ENCODE data around the gene SBK1. TPM values are rescaled to one million over a fixed set of nuclear protein-coding genes. Genes with fewer than 3 reads are reported as not detected.

Gene SBK1
- total and polyA plus RNA-seq, 5 donors from 2014 or later, result 2.0 to 20.2 (median 3.4) TPM

DNA sequence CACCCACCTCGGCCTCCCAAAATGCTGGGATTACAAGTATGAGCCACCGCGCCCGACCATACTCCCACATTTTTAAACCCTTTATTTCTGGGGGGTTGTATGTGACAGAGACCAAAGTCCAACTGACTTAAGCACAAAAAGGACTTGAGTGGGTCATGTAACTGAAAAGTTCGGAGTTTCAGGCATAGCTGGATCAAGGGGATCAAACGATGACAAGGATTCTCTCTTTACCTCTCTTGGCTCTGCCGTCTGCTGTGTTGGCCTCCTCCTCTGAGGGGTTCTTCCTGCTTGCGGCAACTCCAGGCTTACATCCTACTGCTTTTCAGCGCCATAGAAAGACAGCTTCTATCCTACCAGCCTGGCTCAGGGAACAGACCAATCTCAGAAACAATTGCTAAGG is 9.2 kb upstream of the SBK1 start:
- Mint-ChIP-seq H3K4me3 (no peak overlapping the region), H3K36me3 (no peaks in the 10 kb centered on the region), H3K27ac (peak overlapping the region in 1 of 3 donors; percentile 79), H3K9me3 (peaks cover 0 to 1% (median 0%) of the 10 kb centered on the region in 7 donors), H3K4me1 (peaks cover 0 to 17% (median 0%) of the 10 kb centered on the region in 4 donors), H3K27me3 (no peaks in the 10 kb centered on the region)
- DNase-seq (no peak), ATAC-seq (ENCODE audit: low read depth in 2 of 2) (no peak)
- H3K27ac ChIP-seq (ENCODE audit: insufficient read depth, low read length, poor library complexity, severe bottlenecking), result no peak overlapping the region
- no peak overlapping the region for H3K4me3 ChIP-seq (ENCODE audit: low read depth, low read length)
- H3K4me1 ChIP-seq (ENCODE audit: control insufficient read depth, insufficient read depth, low read length, poor library complexity, severe bottlenecking), result peaks cover 11% of the 10 kb centered on the region
- H3K9me3 ChIP-seq (ENCODE audit: control insufficient read depth in 2 of 2, low read length in 2 of 2), result no peaks in the 10 kb centered on the region
- no peaks in the 10 kb centered on the region for H3K27me3 ChIP-seq (ENCODE audit: control insufficient read depth, insufficient read depth, low read length)
- no peaks in the 10 kb centered on the region for H3K36me3 ChIP-seq (ENCODE audit: control insufficient read depth, insufficient read depth, low read length)

DNA sequence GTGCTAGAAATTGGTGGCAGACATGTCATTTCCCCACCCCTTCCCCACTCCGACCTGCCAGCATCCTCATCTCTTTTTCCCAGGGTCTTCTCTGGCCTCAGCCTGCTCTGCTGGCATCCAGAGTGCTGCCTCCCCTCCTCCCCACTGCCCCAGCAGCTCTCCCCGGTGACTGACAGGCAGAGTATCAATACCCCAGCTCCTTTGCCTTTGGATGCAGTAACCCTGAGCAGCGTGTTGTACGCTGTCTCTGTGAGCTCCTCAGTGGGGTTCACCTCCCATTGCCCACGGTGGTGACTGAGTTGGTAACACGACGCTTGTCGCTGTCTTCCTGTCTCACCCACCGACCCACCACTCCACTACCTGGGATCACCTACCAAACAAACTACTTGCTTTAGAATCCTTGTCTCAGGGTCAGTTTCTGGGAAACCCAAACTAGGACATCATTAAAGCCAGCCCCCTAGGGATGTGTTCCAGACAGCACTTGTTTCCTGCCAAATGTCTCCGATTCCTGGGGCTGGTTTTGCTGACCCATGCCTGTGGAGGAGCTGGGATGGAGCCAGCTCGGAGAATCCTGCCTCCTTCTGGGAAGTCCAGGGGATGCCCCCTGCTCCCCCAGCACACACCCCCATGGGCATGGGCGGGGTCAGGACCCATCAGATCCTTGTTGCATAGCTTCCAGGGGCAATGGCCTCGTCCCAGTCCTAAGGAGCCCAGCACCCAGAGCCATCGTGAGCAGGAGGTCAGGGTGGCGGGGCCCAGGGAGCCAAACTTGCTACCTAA is 8.3 kb upstream of the SBK1 start:
- Histone ChIP-seq H3K36me3 (ENCODE audit: control insufficient read depth, insufficient read depth, low read length) (no peaks in the 10 kb centered on the region), H3K4me3 (ENCODE audit: low read depth, low read length) (no peak overlapping the region), H3K27ac (ENCODE audit: insufficient read depth, low read length, poor library complexity, severe bottlenecking) (no peak overlapping the region), H3K27me3 (ENCODE audit: control insufficient read depth, insufficient read depth, low read length) (no peaks in the 10 kb centered on the region), H3K9me3 (ENCODE audit: control insufficient read depth in 2 of 2, low read length in 2 of 2) (no peaks in the 10 kb centered on the region), H3K4me1 (ENCODE audit: control insufficient read depth, insufficient read depth, low read length, poor library complexity, severe bottlenecking) (peaks cover 6% of the 10 kb centered on the region)
- Mint-ChIP-seq H3K27ac (peak overlapping the region in 2 of 3 donors; percentile 52 to 71), H3K27me3 (no peaks in the 10 kb centered on the region), H3K9me3 (peaks cover 0 to 1% (median 0%) of the 10 kb centered on the region in 7 donors), H3K4me1 (peaks cover 0 to 20% (median under 1%) of the 10 kb centered on the region in 4 donors), H3K4me3 (peak overlapping the region in 1 of 4 donors; percentile 54), H3K36me3 (no peaks in the 10 kb centered on the region)
- no peak for ATAC-seq (ENCODE audit: low read depth in 2 of 2)
- no peak for DNase-seq

DNA sequence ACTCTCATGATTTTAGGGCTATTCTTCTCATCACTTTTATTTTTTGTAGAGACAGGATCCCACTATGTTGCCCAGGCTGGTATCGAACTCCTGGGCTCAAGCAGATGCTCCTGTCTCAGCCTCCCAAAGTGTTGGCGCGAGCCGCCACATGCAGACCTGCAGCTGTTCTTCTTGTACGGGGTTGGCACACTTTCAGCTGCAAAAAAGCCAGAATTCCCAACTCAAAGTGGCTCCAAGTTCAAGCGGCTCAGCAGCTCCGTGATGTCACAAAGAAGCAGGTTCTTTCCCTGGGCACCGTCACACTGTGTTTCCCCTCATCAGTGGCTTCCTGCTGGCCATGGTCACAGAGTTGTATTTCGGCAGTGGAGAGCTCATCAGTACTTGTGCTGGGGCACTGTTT is 6.7 kb upstream of the SBK1 start:
- no peaks in the 10 kb centered on the region for H3K36me3 Mint-ChIP-seq
- no peaks in the 10 kb centered on the region for H3K27me3 ChIP-seq (ENCODE audit: control insufficient read depth, insufficient read depth, low read length)
- H3K27ac Mint-ChIP-seq, result peak overlapping the region in 1 of 3 donors; percentile 3
- H3K27ac ChIP-seq (ENCODE audit: insufficient read depth, low read length, poor library complexity, severe bottlenecking), result no peak overlapping the region
- H3K36me3 ChIP-seq (ENCODE audit: control insufficient read depth, insufficient read depth, low read length), result no peaks in the 10 kb centered on the region
- no peaks in the 10 kb centered on the region for H3K4me1 ChIP-seq (ENCODE audit: control insufficient read depth, insufficient read depth, low read length, poor library complexity, severe bottlenecking)
- H3K9me3 Mint-ChIP-seq, result peaks cover 0 to 3% (median 0%) of the 10 kb centered on the region in 7 donors
- peak overlapping the region in 2 of 4 donors; percentile 44 to 61 for H3K4me3 Mint-ChIP-seq
- H3K27me3 Mint-ChIP-seq, result no peaks in the 10 kb centered on the region
- ATAC-seq (ENCODE audit: low read depth in 2 of 2) (no peak), DNase-seq (no peak)
- H3K9me3 ChIP-seq (ENCODE audit: control insufficient read depth in 2 of 2, low read length in 2 of 2), result no peaks in the 10 kb centered on the region
- no peak overlapping the region for H3K4me3 ChIP-seq (ENCODE audit: low read depth, low read length)
- peaks cover 0 to 29% (median 6%) of the 10 kb centered on the region in 4 donors for H3K4me1 Mint-ChIP-seq

DNA sequence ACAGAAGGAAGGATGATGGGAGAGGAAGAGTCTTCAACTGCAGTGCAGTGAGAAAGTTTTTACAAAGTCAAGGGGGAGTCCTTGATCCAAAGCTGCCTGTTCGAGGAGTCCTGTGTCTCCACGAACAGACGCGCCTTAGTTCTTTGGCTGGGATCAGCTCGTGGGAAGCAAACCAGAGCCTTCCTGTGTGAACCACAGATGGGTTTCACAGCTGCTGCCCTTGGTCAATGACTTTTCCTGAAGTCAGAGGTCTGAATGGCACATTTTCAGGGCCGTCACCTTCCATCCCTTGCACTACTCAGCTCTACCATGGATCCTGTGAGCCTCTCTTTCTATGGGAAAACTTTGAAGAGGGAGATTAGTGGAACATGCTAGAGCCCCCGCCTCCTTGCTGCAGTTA is 4.2 kb upstream of the SBK1 start:
- no peak overlapping the region for H3K4me3 ChIP-seq (ENCODE audit: low read depth, low read length)
- no peak for ATAC-seq (ENCODE audit: low read depth in 2 of 2)
- no peaks in the 10 kb centered on the region for H3K36me3 ChIP-seq (ENCODE audit: control insufficient read depth, insufficient read depth, low read length)
- no peaks in the 10 kb centered on the region for H3K27me3 ChIP-seq (ENCODE audit: control insufficient read depth, insufficient read depth, low read length)
- H3K4me1 ChIP-seq (ENCODE audit: control insufficient read depth, insufficient read depth, low read length, poor library complexity, severe bottlenecking), result peaks cover 11% of the 10 kb centered on the region
- Mint-ChIP-seq H3K9me3 (peaks cover 0 to 3% (median 0%) of the 10 kb centered on the region in 7 donors), H3K4me1 (peaks cover 0 to 40% (median 12%) of the 10 kb centered on the region in 4 donors), H3K27me3 (peaks cover 6% of the 10 kb centered on the region), H3K36me3 (no peaks in the 10 kb centered on the region), H3K4me3 (no peak overlapping the region), H3K27ac (peak overlapping the region; percentile 28 to 84 (median 55))
- DNase-seq, result no peak
- H3K9me3 ChIP-seq (ENCODE audit: control insufficient read depth in 2 of 2, low read length in 2 of 2), result no peaks in the 10 kb centered on the region
- no peak overlapping the region for H3K27ac ChIP-seq (ENCODE audit: insufficient read depth, low read length, poor library complexity, severe bottlenecking)

DNA sequence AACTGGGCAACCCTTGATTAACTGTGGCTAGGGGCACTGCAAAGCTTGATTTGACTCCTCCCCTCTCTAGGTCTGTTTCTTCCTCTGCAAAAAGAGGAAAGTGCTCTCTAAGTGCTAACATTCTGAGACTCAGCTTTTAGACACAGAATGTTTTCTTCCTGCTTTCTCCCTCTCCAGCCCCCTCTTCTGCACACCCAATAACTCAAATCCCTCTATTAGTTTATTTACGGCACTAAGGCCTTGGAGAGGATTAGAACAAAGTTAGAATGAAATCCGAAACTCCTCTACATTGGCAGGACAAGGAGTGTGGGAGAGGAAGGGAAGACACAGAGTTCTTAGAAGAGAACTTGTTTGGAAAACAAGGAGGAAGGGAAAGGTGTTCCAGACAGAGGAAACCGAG is 3.3 kb upstream of the SBK1 start:
- Histone ChIP-seq H3K4me1 (ENCODE audit: control insufficient read depth, insufficient read depth, low read length, poor library complexity, severe bottlenecking) (peaks cover 20% of the 10 kb centered on the region), H3K27me3 (ENCODE audit: control insufficient read depth, insufficient read depth, low read length) (no peaks in the 10 kb centered on the region), H3K9me3 (ENCODE audit: control insufficient read depth in 2 of 2, low read length in 2 of 2) (no peaks in the 10 kb centered on the region), H3K27ac (ENCODE audit: insufficient read depth, low read length, poor library complexity, severe bottlenecking) (no peak overlapping the region), H3K36me3 (ENCODE audit: control insufficient read depth, insufficient read depth, low read length) (no peaks in the 10 kb centered on the region), H3K4me3 (ENCODE audit: low read depth, low read length) (no peak overlapping the region)
- DNase-seq, result peak in 1 of 3 donors; percentile 22
- no peak for ATAC-seq (ENCODE audit: low read depth in 2 of 2)
- Mint-ChIP-seq H3K36me3 (no peaks in the 10 kb centered on the region), H3K27me3 (peaks cover 6% of the 10 kb centered on the region), H3K4me1 (peaks cover 0 to 46% (median 15%) of the 10 kb centered on the region in 4 donors), H3K9me3 (peaks cover 0 to 3% (median 0%) of the 10 kb centered on the region in 7 donors), H3K4me3 (peak overlapping the region in 2 of 4 donors; percentile 51 to 95), H3K27ac (peak overlapping the region in 2 of 3 donors; percentile 59 to 60)

DNA sequence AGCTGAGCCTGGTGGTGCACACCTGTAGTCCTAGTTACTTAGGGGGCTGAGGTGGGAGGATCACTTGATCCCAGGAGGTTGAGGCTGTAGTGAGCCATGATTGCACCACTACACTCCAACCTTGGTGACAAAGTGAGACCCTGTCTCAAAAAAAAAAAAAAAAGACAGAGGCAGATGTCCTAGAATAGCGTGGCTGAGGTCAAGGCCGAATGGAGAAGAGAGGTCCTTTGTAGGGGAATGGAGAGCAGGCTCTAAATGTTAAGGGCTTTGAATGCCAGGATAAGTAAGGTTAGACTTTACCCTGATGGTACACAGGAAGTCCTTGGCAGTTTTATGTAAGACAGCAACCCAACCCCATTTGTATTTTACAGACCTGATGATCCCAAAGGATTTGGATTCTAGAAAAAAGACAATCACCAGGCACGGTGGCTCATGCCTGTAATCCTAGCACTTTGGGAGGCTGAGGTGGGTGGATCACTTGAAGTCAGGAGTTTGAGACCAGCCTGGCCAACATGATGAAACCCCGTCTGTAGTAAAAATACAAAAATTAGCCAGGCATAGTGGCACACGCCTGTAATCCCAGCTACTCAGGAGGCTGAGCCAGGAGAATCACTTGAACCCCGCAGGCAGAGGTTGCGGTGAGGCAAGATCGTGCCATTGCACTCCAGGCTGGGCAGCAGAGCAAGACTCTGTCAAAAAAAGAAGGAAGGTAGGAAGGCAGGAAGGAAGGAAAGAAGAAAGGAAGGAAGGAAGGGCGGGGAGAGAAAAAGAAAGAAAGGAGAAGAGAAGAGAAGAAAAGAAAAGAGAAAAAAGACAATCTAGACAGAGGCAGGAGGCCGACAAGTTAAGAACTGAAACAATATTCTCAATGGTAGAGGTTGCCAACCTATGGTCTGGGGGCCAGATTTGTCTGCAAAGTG is 2.1 kb upstream of the SBK1 start:
- H3K4me3 ChIP-seq (ENCODE audit: low read depth, low read length), result no peak overlapping the region
- DNase-seq (no peak), ATAC-seq (ENCODE audit: low read depth in 2 of 2) (no peak)
- H3K27me3 ChIP-seq (ENCODE audit: control insufficient read depth, insufficient read depth, low read length), result no peaks in the 10 kb centered on the region
- Mint-ChIP-seq H3K4me1 (peaks cover 2 to 57% (median 25%) of the 10 kb centered on the region in 4 donors), H3K9me3 (peaks cover 0 to 3% (median 0%) of the 10 kb centered on the region in 7 donors), H3K4me3 (peak overlapping the region; percentile 71 to 95 (median 79)), H3K36me3 (peaks cover 1% of the 10 kb centered on the region), H3K27me3 (peaks cover 6% of the 10 kb centered on the region), H3K27ac (peak overlapping the region in 2 of 3 donors; percentile 6)
- no peak overlapping the region for H3K27ac ChIP-seq (ENCODE audit: insufficient read depth, low read length, poor library complexity, severe bottlenecking)
- H3K4me1 ChIP-seq (ENCODE audit: control insufficient read depth, insufficient read depth, low read length, poor library complexity, severe bottlenecking), result peaks cover 31% of the 10 kb centered on the region
- no peaks in the 10 kb centered on the region for H3K36me3 ChIP-seq (ENCODE audit: control insufficient read depth, insufficient read depth, low read length)
- H3K9me3 ChIP-seq (ENCODE audit: control insufficient read depth in 2 of 2, low read length in 2 of 2), result no peaks in the 10 kb centered on the region

DNA sequence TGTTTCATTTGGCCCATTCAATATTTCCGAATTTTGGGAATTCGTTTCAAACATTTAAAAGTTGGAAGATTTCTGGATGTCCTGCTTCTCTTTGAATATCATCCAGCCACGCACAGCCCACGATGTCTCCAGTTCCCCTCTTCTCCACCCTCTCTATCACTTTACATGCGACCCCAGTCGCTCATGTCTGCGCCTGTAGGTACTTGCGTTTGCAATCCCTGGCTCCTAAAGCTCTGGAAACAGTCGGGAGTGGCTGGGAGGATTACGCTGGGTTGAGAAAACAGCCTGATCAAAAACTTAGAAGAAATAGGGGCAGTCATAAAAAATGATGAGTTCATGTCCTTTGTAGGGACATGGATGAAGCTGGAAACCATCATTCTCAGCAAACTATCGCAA is 1.5 kb upstream of the SBK1 start:
- Mint-ChIP-seq H3K36me3 (peaks cover 5% of the 10 kb centered on the region), H3K27me3 (peaks cover 6% of the 10 kb centered on the region), H3K9me3 (peaks cover 0 to 3% (median 0%) of the 10 kb centered on the region in 7 donors), H3K4me1 (peaks cover 5 to 64% (median 29%) of the 10 kb centered on the region in 4 donors), H3K4me3 (peak overlapping the region; percentile 73 to 95 (median 86)), H3K27ac (peak overlapping the region in 2 of 3 donors; percentile 6 to 79)
- no peak overlapping the region for H3K4me3 ChIP-seq (ENCODE audit: low read depth, low read length)
- no peaks in the 10 kb centered on the region for H3K27me3 ChIP-seq (ENCODE audit: control insufficient read depth, insufficient read depth, low read length)
- H3K36me3 ChIP-seq (ENCODE audit: control insufficient read depth, insufficient read depth, low read length), result no peaks in the 10 kb centered on the region
- ATAC-seq (ENCODE audit: low read depth in 2 of 2), result no peak
- H3K27ac ChIP-seq (ENCODE audit: insufficient read depth, low read length, poor library complexity, severe bottlenecking), result no peak overlapping the region
- H3K9me3 ChIP-seq (ENCODE audit: control insufficient read depth in 2 of 2, low read length in 2 of 2), result no peaks in the 10 kb centered on the region
- peaks cover 35% of the 10 kb centered on the region for H3K4me1 ChIP-seq (ENCODE audit: control insufficient read depth, insufficient read depth, low read length, poor library complexity, severe bottlenecking)
- DNase-seq, result no peak

Measured in CD4-positive, CD25-positive, alpha-beta regulatory T cell (primary cell).